VCaP (cell line): ENCODE results near the gene SEMA6B.

Experiments
- H3K27ac ChIP-seq: fragments of 450-650 bp; 2 replicates; pipeline ENCODE4 v1.5.1; 2017
- CTCF ChIP-seq: fragments of 450-650 bp; conservative IDR thresholded peaks from 2 replicates; pipeline ENCODE4 v1.5.1; 2017; ENCODE audit warnings: mild to moderate bottlenecking, moderate library complexity

The SEMA6B gene

GRCh38 chr19:4576016-4576933, 16.8 kb upstream of the SEMA6B start:
- peak; percentile 72 for TF ChIP-seq CTCF
- H3K27ac ChIP-seq, result no peak overlapping the region

GRCh38 chr19:4575267-4576015, 16.0 kb upstream of the SEMA6B start:
- TF ChIP-seq CTCF, result no peak
- no peak overlapping the region for H3K27ac ChIP-seq

- H3K27ac ChIP-seq, result no peak overlapping the region
- no peak for TF ChIP-seq CTCF
These were observed 14.2 kb upstream of the SEMA6B start for GRCh38 chr19:4573682-4574081.

GRCh38 chr19:4571305-4571917, 11.9 kb upstream of the SEMA6B start:
- H3K27ac ChIP-seq, result no peak overlapping the region
- no peak for TF ChIP-seq CTCF

GRCh38 chr19:4570916-4571304, 11.4 kb upstream of the SEMA6B start:
- no peak for TF ChIP-seq CTCF

GRCh38 chr19:4570402-4570801, 10.9 kb upstream of the SEMA6B start:
- no peak for TF ChIP-seq CTCF
- H3K27ac ChIP-seq, result no peak overlapping the region

More at GRCh38 chr19:4570916-4571304, 11.4 kb upstream of the SEMA6B start:
- H3K27ac ChIP-seq, result no peak overlapping the region

GRCh38 chr19:4568886-4569285, 9.4 kb upstream of the SEMA6B start:
- no peak overlapping the region for H3K27ac ChIP-seq
- TF ChIP-seq CTCF, result no peak
